ENCODE measurements around the gene BTBD9. TPM values are rescaled to one million over a fixed set of nuclear protein-coding genes. Genes with fewer than 3 reads are reported as not detected.

The BTBD9 gene
- total and polyA plus RNA-seq, 11 donors: 6.3 to 23.3 (median 19.4) TPM

- TF ChIP-seq POLR2A (IDR thresholded peaks at IDR 0.05) (no peak), CTCF (IDR thresholded peaks at IDR 0.05) (no peak)
- H3K27ac ChIP-seq: peak overlapping the region in 3 of 12 donors; percentile 14 to 39 (median 26)
- 94 to 100% (median 98%) methylated on average over 1 of the region's 1 CpG for WGBS, 4 donors
These were observed 267.8 kb downstream of the BTBD9 start for GRCh38 chr6:38371881-38372280.

GRCh38 chr6:38370653-38371601 lies 268.8 kb downstream of the BTBD9 start:
- Histone ChIP-seq H3K36me3 (no peaks in the 10 kb centered on the region), H3K4me1 (peaks cover 0 to 30% (median 14%) of the 10 kb centered on the region in 12 donors), H3K9me3 (no peaks in the 10 kb centered on the region), H3K27me3 (no peaks in the 10 kb centered on the region), H3K4me3 (no peak overlapping the region), H3K27ac (peak overlapping the region in 9 of 12 donors; percentile 1 to 67 (median 26))
- TF ChIP-seq POLR2A (IDR thresholded peaks at IDR 0.05) (no peak), CTCF (IDR thresholded peaks at IDR 0.05) (no peak)
- ATAC-seq (peak; percentile 53 to 77 (median 75)), DNase-seq (peak in 2 of 5 donors; percentile 25 to 36)
- intact Hi-C loops (cut with DNase I): no loop called here
- WGBS, 4 donors: 42 to 54% (median 45%) methylated on average over 6 to 8 of the region's 8 CpGs

More at GRCh38 chr6:38371881-38372280, 267.8 kb downstream of the BTBD9 start:
- intact Hi-C loops (cut with DNase I): no loop called here
- Histone ChIP-seq H3K9me3 (no peaks in the 10 kb centered on the region), H3K36me3 (no peaks in the 10 kb centered on the region), H3K27me3 (no peaks in the 10 kb centered on the region), H3K4me3 (no peak overlapping the region), H3K4me1 (peaks cover 0 to 30% (median 14%) of the 10 kb centered on the region in 12 donors)
- ATAC-seq (no peak), DNase-seq (no peak)

DNA sequence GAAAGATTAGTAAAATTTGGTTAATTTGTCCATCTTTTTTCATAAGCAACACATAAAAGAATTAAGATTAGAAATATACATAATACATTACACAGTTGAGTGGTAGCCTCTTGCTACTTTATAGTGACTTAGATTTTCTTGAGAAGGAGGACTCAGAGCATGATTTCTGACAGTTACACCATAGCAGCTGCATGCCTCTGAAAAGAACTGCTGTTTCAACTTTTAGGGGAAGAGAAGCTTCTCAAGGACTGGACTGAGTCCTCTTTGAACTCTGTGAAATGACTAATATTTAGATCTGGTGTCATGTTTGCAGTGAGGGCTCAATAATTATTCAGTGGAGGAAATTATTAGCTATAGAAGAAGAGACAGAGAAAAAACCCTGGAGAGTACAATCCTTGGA lies 272.5 kb downstream of the BTBD9 start:
- H3K36me3 ChIP-seq: no peaks in the 10 kb centered on the region
- no peaks in the 10 kb centered on the region for H3K9me3 ChIP-seq
- no peak overlapping the region for H3K4me3 ChIP-seq
- intact Hi-C loops (cut with DNase I): no loop called here
- TF ChIP-seq POLR2A (IDR thresholded peaks at IDR 0.05) (no peak), CTCF (IDR thresholded peaks at IDR 0.05) (no peak)
- ATAC-seq: no peak
- no peak overlapping the region for H3K27ac ChIP-seq
- no peaks in the 10 kb centered on the region for H3K27me3 ChIP-seq
- H3K4me1 ChIP-seq: peaks cover 0 to 46% (median 17%) of the 10 kb centered on the region in 12 donors
- no peak for DNase-seq

DNA sequence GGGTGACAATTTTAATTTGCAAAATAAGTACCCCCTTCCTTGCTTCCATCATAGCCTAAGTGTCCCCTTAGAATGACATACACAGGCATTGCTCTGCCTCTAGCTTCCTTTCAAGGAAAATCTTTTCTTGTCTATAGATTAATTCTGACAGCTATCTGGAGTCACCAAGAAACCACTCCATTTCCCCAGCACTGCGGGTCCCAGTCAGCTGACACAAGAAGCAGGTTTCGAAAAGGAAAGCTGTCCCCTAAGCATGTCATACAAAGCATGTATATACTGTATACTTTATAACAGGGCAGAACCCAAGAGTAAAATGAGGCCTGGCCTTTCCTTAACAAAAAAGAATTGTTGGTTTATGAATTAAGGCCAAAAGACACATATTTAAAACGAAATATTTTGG lies 273.5 kb downstream of the BTBD9 start:
- intact Hi-C loops (cut with DNase I): no loop called here
- 75 to 90% (median 86%) methylated on average over 3 of the region's 3 CpGs for WGBS, 4 donors
- Histone ChIP-seq H3K27me3 (no peaks in the 10 kb centered on the region), H3K4me1 (peaks cover 0 to 42% (median 15%) of the 10 kb centered on the region in 12 donors), H3K4me3 (no peak overlapping the region), H3K9me3 (no peaks in the 10 kb centered on the region), H3K36me3 (no peaks in the 10 kb centered on the region), H3K27ac (no peak overlapping the region)
- ATAC-seq: no peak
- no peak for DNase-seq
- TF ChIP-seq POLR2A (IDR thresholded peaks at IDR 0.05) (no peak), CTCF (IDR thresholded peaks at IDR 0.05) (no peak)
